ENCODE measurements around the gene CERS4.

GRCh38 chr19:8257052-8257443 is 47.9 kb downstream of the CERS4 start:
- TF ChIP-seq CTCF (IDR thresholded peaks at IDR 0.05; ENCODE audit: extremely low read depth in 1 of 2, insufficient read depth in 1 of 2, low read depth in 1 of 2, low read length in 2 of 2) (no peak), EZH2 (IDR thresholded peaks at IDR 0.05; ENCODE audit: borderline replicate concordance, low read depth, low read length, severe bottlenecking) (no peak), POLR2A (IDR thresholded peaks at IDR 0.05; ENCODE audit: low read depth, low read length) (no peak), MAX (IDR thresholded peaks at IDR 0.05; ENCODE audit: insufficient read depth, insufficient read length) (no peak), MYC (IDR thresholded peaks at IDR 0.05; ENCODE audit: low read depth, low read length) (no peak), POLR2AphosphoS5 (IDR thresholded peaks at IDR 0.05; ENCODE audit: insufficient read depth, low read depth, low read length) (no peak), JUN (IDR thresholded peaks at IDR 0.05; ENCODE audit: borderline replicate concordance, insufficient read depth, insufficient read length, low read depth) (no peak), FOS (IDR thresholded peaks at IDR 0.05; ENCODE audit: borderline replicate concordance, insufficient read depth, low read length) (no peak)
